H9 (cell line): ENCODE results near the gene MARCHF3. TPM values are rescaled to one million over a fixed set of nuclear protein-coding genes. Genes with fewer than 3 reads are reported as not detected.
A peak's percentile ranks its signal among the peaks of the same experiment; 100 is the strongest.

Experiments used
- DNase-seq: peaks from one replicate; pipeline ENCODE4 v3.0.0-alpha.2; 2017
- H2AFZ ChIP-seq: one replicate; pipeline ENCODE4 v1.6.1; 2013; ENCODE audit warnings: mild to moderate bottlenecking, low read length, control low read depth, moderate library complexity
- H2AK5ac ChIP-seq: 2 replicates; pipeline ENCODE4 v1.6.1; 2013; ENCODE audit warnings: low read length, control low read depth, mixed read lengths; ENCODE audit not compliant: insufficient read length
- H2BK120ac ChIP-seq: one replicate; pipeline ENCODE4 v1.6.1; 2013; ENCODE audit warnings: low read depth, mild to moderate bottlenecking, low read length, control low read depth, inconsistent platforms; ENCODE audit not compliant: poor library complexity, severe bottlenecking
- H2BK12ac ChIP-seq: 2 replicates; pipeline ENCODE4 v1.6.1; 2013; ENCODE audit warnings: low read length, control low read depth, mixed read lengths, low read depth; ENCODE audit not compliant: insufficient read length
- H2BK15ac ChIP-seq: 2 replicates; pipeline ENCODE4 v1.6.1; 2013; ENCODE audit warnings: low read depth, low read length, control low read depth
- H2BK20ac ChIP-seq: one replicate; pipeline ENCODE4 v1.6.1; 2013; ENCODE audit warnings: low read depth, mild to moderate bottlenecking, low read length, control low read depth, inconsistent platforms; ENCODE audit not compliant: poor library complexity, severe bottlenecking
- H2BK5ac ChIP-seq: 2 replicates; pipeline ENCODE4 v1.6.1; 2013; ENCODE audit warnings: low read length, control low read depth, mixed read lengths; ENCODE audit not compliant: insufficient read length
- H3K14ac ChIP-seq: 2 replicates; pipeline ENCODE4 v1.6.1; 2013; ENCODE audit warnings: low read length, control low read depth; ENCODE audit not compliant: insufficient read depth
- H3K18ac ChIP-seq: 2 replicates; pipeline ENCODE4 v1.6.1; 2013; ENCODE audit warnings: low read depth, mild to moderate bottlenecking, mixed read lengths, low read length, control low read depth; ENCODE audit not compliant: insufficient read length
- H3K23ac ChIP-seq: 2 replicates; pipeline ENCODE4 v1.6.1; 2013; ENCODE audit warnings: low read length, control low read depth, mixed read lengths, low read depth; ENCODE audit not compliant: insufficient read length
- H3K23me2 ChIP-seq: 2 replicates; pipeline ENCODE4 v1.6.1; 2013; ENCODE audit warnings: low read depth, mild to moderate bottlenecking, mixed read lengths, low read length, control low read depth; ENCODE audit not compliant: insufficient read length, poor library complexity, severe bottlenecking
- H3K27ac ChIP-seq: 2 replicates; pipeline ENCODE4 v1.5.1; 2013; ENCODE audit warnings: low read length, control low read depth, mixed read lengths, low read depth; ENCODE audit not compliant: insufficient read length
- H3K27me3 ChIP-seq: 2 replicates; pipeline ENCODE4 v1.6.1; 2013; ENCODE audit warnings: low read length, control low read depth, inconsistent platforms; ENCODE audit not compliant: insufficient read depth
- H3K4ac ChIP-seq: 2 replicates; pipeline ENCODE4 v1.6.1; 2013; ENCODE audit warnings: low read depth, mild to moderate bottlenecking, control low read depth, inconsistent platforms, low read length, moderate library complexity
- H3K4me1 ChIP-seq: 2 replicates; pipeline ENCODE4 v1.6.1; 2013; ENCODE audit warnings: low read length, control low read depth, inconsistent platforms; ENCODE audit not compliant: insufficient read depth
- H3K4me2 ChIP-seq: 2 replicates; pipeline ENCODE4 v1.6.1; 2013; ENCODE audit warnings: low read length, control low read depth, mixed read lengths; ENCODE audit not compliant: insufficient read length, insufficient read depth
- H3K56ac ChIP-seq: 2 replicates; pipeline ENCODE4 v1.6.1; 2013; ENCODE audit warnings: low read depth, mild to moderate bottlenecking, mixed read lengths, low read length, control low read depth; ENCODE audit not compliant: insufficient read length
- H3K79me1 ChIP-seq: 2 replicates; pipeline ENCODE4 v1.6.1; 2013; ENCODE audit warnings: low read depth, mild to moderate bottlenecking, moderate library complexity, low read length, control low read depth, inconsistent platforms; ENCODE audit not compliant: insufficient read depth, poor library complexity, severe bottlenecking
- H3K79me2 ChIP-seq: 2 replicates; pipeline ENCODE4 v1.6.1; 2013; ENCODE audit warnings: low read length, control low read depth, inconsistent platforms; ENCODE audit not compliant: insufficient read depth
- H3K9ac ChIP-seq: 2 replicates; pipeline ENCODE4 v1.6.1; 2013; ENCODE audit warnings: low read length, control low read depth, mixed read lengths; ENCODE audit not compliant: insufficient read length; ENCODE audit errors: extremely low read depth
- H3K9me3 ChIP-seq: one replicate; pipeline ENCODE4 v1.6.1; 2013; ENCODE audit warnings: low read depth, low read length, inconsistent platforms; ENCODE audit not compliant: control insufficient read depth
- H3T11ph ChIP-seq: one replicate; pipeline ENCODE4 v1.6.1; 2013; ENCODE audit warnings: mild to moderate bottlenecking, low read length, control low read depth, inconsistent platforms
- H4K20me1 ChIP-seq: one replicate; pipeline ENCODE4 v1.6.1; 2013; ENCODE audit not compliant: control insufficient read depth, insufficient read length, insufficient read depth
- H4K5ac ChIP-seq: 2 replicates; pipeline ENCODE4 v1.6.1; 2013; ENCODE audit warnings: low read depth, mild to moderate bottlenecking, mixed read lengths, low read length, control low read depth; ENCODE audit not compliant: insufficient read length
- H4K8ac ChIP-seq: replicated peaks from 2 replicates; pipeline ENCODE4 v1.6.1; 2013; ENCODE audit warnings: low read length, control low read depth, mixed read lengths, low read depth; ENCODE audit not compliant: insufficient read length
- H4K91ac ChIP-seq: 2 replicates; pipeline ENCODE4 v1.6.1; 2013; ENCODE audit warnings: low read depth, mild to moderate bottlenecking, moderate library complexity, mixed read lengths, low read length, control low read depth; ENCODE audit not compliant: insufficient read length
- H3K27ac Mint-ChIP-seq, 3 experiments: 2 replicates in 2 of 3; 3 replicates in 1 of 3; pipeline ENCODE4 v1.8.0; 2020 to 2021; ENCODE audit warnings: mixed read lengths in 3 of 3, mild to moderate bottlenecking in 1 of 3, moderate library complexity in 1 of 3
- H3K27me3 Mint-ChIP-seq: 2 replicates; pipeline ENCODE4 v1.8.0; 2021; ENCODE audit warnings: low read depth, mild to moderate bottlenecking, moderate library complexity, mixed read lengths
- H3K36me3 Mint-ChIP-seq, 3 experiments: 2 replicates in 2 of 3; 3 replicates in 1 of 3; pipeline ENCODE4 v1.8.0; 2020 to 2021; ENCODE audit warnings: low read depth in 3 of 3, mixed read lengths in 3 of 3; ENCODE audit not compliant: insufficient read depth in 1 of 3
- H3K4me1 Mint-ChIP-seq, 2 experiments: 2 replicates each; pipeline ENCODE4 v1.8.0; 2020; ENCODE audit warnings: mixed read lengths in 2 of 2
- H3K4me3 Mint-ChIP-seq, 2 experiments: 2 replicates in 1 of 2; 3 replicates in 1 of 2; pipeline ENCODE4 v1.8.0; 2020 to 2021; ENCODE audit warnings: mild to moderate bottlenecking in 2 of 2, mixed read lengths in 2 of 2, moderate library complexity in 1 of 2
- H3K9me3 Mint-ChIP-seq, 2 experiments: 2 replicates in 1 of 2; 3 replicates in 1 of 2; pipeline ENCODE4 v1.8.0; 2020; ENCODE audit warnings: mild to moderate bottlenecking in 2 of 2, mixed read lengths in 2 of 2, moderate library complexity in 1 of 2
- WGBS: extraction: QIAGEN DNeasy Blood & Tissue Kit; methylation state at CpG from one replicate; pipeline ENCODE4 v1.1.7; 2013; ENCODE audit warnings: missing lambda C conversion rate, low lambda C conversion rate, mixed read lengths; ENCODE audit not compliant: insufficient read length; ENCODE audit errors: extremely low coverage; 5-methylcytosine and 5-hydroxymethylcytosine counted together
- total RNA-seq: library from RNA; stranded (reverse); gene quantifications from 2 replicates; pipeline ENCODE4 v1.2.1, GENCODE V29; 2021
- TF ChIP-seq, protein P1 (sequence below): fragments of 200-600 bp; sonication (generic); conservative IDR thresholded peaks from 3 replicates; pipeline ENCODE4 v1.8.0; 2021; ENCODE audit warnings: antibody characterized with exemption, mild to moderate bottlenecking

Gene MARCHF3
- total RNA-seq, 1 experiment from 2014 or later: 17.7 TPM

DNA sequence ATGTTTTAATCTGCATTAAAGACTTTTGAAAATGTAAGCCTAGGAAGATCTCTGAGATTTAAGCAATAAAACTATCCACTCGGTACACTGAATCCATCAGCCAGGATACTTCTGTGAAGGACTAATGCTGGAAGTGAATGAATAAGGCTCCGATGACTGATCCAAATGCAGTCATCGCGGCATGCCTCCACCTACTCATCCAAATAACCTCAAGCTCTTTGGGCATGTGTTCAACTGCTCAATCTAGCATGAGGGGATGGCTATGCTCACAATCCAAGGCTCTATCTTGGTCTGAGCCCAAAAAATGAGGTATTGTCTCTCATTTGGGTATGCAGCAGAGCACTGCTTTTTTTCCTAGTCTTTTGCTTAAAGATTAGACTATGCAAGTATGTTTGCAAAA, 19.2 kb downstream of the MARCHF3 start:
- H3K36me3 Mint-ChIP-seq: no peaks in the 10 kb centered on the region
- H3K4me1 Mint-ChIP-seq: peaks cover 8 to 10% of the 10 kb centered on the region in 2 experiments
- H3K27ac Mint-ChIP-seq: no peak overlapping the region
- H3K79me1 ChIP-seq: peaks cover 3% of the 10 kb centered on the region
- H3K9me3 Mint-ChIP-seq: no peaks in the 10 kb centered on the region
- TF ChIP-seq, protein P1, sequence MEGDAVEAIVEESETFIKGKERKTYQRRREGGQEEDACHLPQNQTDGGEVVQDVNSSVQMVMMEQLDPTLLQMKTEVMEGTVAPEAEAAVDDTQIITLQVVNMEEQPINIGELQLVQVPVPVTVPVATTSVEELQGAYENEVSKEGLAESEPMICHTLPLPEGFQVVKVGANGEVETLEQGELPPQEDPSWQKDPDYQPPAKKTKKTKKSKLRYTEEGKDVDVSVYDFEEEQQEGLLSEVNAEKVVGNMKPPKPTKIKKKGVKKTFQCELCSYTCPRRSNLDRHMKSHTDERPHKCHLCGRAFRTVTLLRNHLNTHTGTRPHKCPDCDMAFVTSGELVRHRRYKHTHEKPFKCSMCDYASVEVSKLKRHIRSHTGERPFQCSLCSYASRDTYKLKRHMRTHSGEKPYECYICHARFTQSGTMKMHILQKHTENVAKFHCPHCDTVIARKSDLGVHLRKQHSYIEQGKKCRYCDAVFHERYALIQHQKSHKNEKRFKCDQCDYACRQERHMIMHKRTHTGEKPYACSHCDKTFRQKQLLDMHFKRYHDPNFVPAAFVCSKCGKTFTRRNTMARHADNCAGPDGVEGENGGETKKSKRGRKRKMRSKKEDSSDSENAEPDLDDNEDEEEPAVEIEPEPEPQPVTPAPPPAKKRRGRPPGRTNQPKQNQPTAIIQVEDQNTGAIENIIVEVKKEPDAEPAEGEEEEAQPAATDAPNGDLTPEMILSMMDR: no peak
- peak overlapping the region; percentile 69 for H2BK12ac ChIP-seq
- H3K4ac ChIP-seq: no peak overlapping the region
- H3K4me3 Mint-ChIP-seq: no peak overlapping the region
- DNase-seq: no peak
- no peak overlapping the region for H3K56ac ChIP-seq
- no CpG with 5 or more reads among the region's 4 CpGs for WGBS
- no peak overlapping the region for H3K18ac ChIP-seq
- H2BK15ac ChIP-seq: no peak overlapping the region
- H3K27me3 ChIP-seq: no peaks in the 10 kb centered on the region
- no peak overlapping the region for H3K14ac ChIP-seq
- H3T11ph ChIP-seq: no peak overlapping the region
- H4K5ac ChIP-seq: no peak overlapping the region
- H3K9ac ChIP-seq: no peak overlapping the region
- no peaks in the 10 kb centered on the region for H3K79me2 ChIP-seq
- no peak overlapping the region for H2BK120ac ChIP-seq
- no peak overlapping the region for H4K91ac ChIP-seq
- H4K20me1 ChIP-seq: no peaks in the 10 kb centered on the region
- no peak overlapping the region for H2AFZ ChIP-seq
- H3K23ac ChIP-seq: no peak overlapping the region
- H3K4me2 ChIP-seq: no peak overlapping the region
- H2BK5ac ChIP-seq: no peak overlapping the region
- no peak overlapping the region for H3K27ac ChIP-seq
- H3K9me3 ChIP-seq: no peaks in the 10 kb centered on the region
- no peak overlapping the region for H4K8ac ChIP-seq
- no peak overlapping the region for H2AK5ac ChIP-seq
- no peaks in the 10 kb centered on the region for H3K27me3 Mint-ChIP-seq
- H2BK20ac ChIP-seq: no peak overlapping the region
- no peaks in the 10 kb centered on the region for H3K23me2 ChIP-seq
- H3K4me1 ChIP-seq: no peaks in the 10 kb centered on the region
